Uterus (tissue), 2 donors: ENCODE data around the gene MOG.

Experiments used
- POLR2A ChIP-seq, 2 donors: fragments of 450-650 bp; IDR thresholded peaks; one replicate each; pipeline ENCODE4 v1.6.1; 2016; ENCODE audit warnings: antibody characterized with exemption in 2 of 2, mild to moderate bottlenecking in 1 of 2, moderate library complexity in 1 of 2
- TF ChIP-seq, protein P1 (sequence below), 4 experiments: fragments of 200-600 bp in 2 of 4; fragments of 450-650 bp in 2 of 4; sonication (generic) in 2 of 4; IDR thresholded peaks; one replicate each; pipeline ENCODE4 v1.5.1; 2016 to 2019; ENCODE audit warnings: antibody characterized with exemption in 4 of 4, mild to moderate bottlenecking in 2 of 4, moderate library complexity in 1 of 4

DNA sequence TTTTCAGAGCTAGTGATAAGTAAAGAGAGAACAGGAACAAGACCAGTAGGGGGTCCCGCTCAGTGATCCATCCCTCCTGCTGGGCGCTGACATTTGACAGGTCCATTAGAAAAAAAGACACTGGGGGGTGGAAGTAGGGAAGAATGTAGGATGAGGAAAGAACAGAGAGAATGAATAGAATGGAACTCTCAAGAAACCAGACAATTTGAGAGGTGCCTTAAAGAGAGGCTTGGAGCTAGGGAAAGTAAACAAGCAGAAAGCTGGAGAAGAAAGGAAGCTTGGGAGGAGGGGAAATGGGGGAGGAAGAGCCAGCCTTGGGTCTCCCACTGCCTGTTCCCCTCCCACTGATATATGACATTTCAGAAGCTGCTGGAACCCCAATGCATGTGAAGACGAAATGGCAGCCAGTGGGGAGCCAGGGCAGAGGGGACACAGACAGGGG, 32.4 kb upstream of the MOG start:
- no peak for TF ChIP-seq POLR2A (IDR thresholded peaks at IDR 0.05)
- TF ChIP-seq, protein P1, sequence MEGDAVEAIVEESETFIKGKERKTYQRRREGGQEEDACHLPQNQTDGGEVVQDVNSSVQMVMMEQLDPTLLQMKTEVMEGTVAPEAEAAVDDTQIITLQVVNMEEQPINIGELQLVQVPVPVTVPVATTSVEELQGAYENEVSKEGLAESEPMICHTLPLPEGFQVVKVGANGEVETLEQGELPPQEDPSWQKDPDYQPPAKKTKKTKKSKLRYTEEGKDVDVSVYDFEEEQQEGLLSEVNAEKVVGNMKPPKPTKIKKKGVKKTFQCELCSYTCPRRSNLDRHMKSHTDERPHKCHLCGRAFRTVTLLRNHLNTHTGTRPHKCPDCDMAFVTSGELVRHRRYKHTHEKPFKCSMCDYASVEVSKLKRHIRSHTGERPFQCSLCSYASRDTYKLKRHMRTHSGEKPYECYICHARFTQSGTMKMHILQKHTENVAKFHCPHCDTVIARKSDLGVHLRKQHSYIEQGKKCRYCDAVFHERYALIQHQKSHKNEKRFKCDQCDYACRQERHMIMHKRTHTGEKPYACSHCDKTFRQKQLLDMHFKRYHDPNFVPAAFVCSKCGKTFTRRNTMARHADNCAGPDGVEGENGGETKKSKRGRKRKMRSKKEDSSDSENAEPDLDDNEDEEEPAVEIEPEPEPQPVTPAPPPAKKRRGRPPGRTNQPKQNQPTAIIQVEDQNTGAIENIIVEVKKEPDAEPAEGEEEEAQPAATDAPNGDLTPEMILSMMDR (IDR thresholded peaks at IDR 0.05): no peak
